HepG2 (cell line): ENCODE measurements around the gene CLDN7. TPM values are rescaled to one million over a fixed set of nuclear protein-coding genes. Genes with fewer than 3 reads are reported as not detected.

ENCODE experiments used
- AKAP8 ChIP-seq: sonication (generic); formaldehyde crosslinking; IDR thresholded peaks from 2 replicates; pipeline ENCODE4 v1.5.1; 2020; ENCODE audit warnings: mild to moderate bottlenecking, missing genetic modification reagents
- CBFB ChIP-seq: sonication (generic); formaldehyde crosslinking; IDR thresholded peaks from 2 replicates; pipeline ENCODE4 v1.4.0; 2020; ENCODE audit warnings: missing genetic modification reagents
- CCAR2 ChIP-seq: fragments of 200-400 bp; formaldehyde crosslinking; optimal IDR thresholded peaks from 2 replicates; pipeline ENCODE3; 2018; ENCODE audit warnings: low read depth, mild to moderate bottlenecking, low read length, moderate library complexity
- HIVEP1 ChIP-seq: sonication (generic); formaldehyde crosslinking; IDR thresholded peaks from 2 replicates; pipeline ENCODE4 v1.4.0; 2020; ENCODE audit warnings: mild to moderate bottlenecking, missing genetic modification reagents
- MAF1 ChIP-seq: sonication (generic); formaldehyde crosslinking; IDR thresholded peaks from 2 replicates; pipeline ENCODE4 v1.5.0; 2020; ENCODE audit warnings: missing genetic modification reagents, borderline replicate concordance
- ZFP82 ChIP-seq: sonication (generic); formaldehyde crosslinking; IDR thresholded peaks from 2 replicates; pipeline ENCODE4 v1.5.1; 2020; ENCODE audit warnings: mild to moderate bottlenecking, missing genetic modification reagents, borderline replicate concordance
- ZNF264 ChIP-seq: sonication (generic); formaldehyde crosslinking; IDR thresholded peaks from 2 replicates; pipeline ENCODE4 v1.4.0; 2020; ENCODE audit warnings: missing genetic modification reagents
- ZNF878 ChIP-seq: sonication (generic); formaldehyde crosslinking; IDR thresholded peaks from 2 replicates; pipeline ENCODE4 v1.8.1; 2023; ENCODE audit warnings: mild to moderate bottlenecking, missing genetic modification reagents, moderate library complexity
- polyA plus RNA-seq, 8 experiments: library from polyadenylated mRNA; depleted of rRNA in 3 of 8; stranded (reverse) in 7 of 8; unstranded in 1 of 8; fragments of >200 nt; fragmentation: Illumina TruSeq in 4 of 8; extraction: Trizol in 4 of 8; gene quantifications; 2 replicates each; pipeline versions ENCODE4 v1.2.1 to v1.2.3, GENCODE V29; 2011 to 2016; ENCODE audit warnings: low read depth in 4 of 8, missing spikeins in 1 of 8, mixed read lengths in 1 of 8; ENCODE audit not compliant: insufficient read depth in 1 of 8
- total RNA-seq, 5 experiments: library from RNA; depleted of rRNA; stranded (reverse); fragments of >200 nt; fragmentation: Illumina TruSeq; extraction: Trizol; gene quantifications; 2 replicates each; pipeline ENCODE4 v1.2.3, GENCODE V29; 2016; ENCODE audit warnings: low read depth in 1 of 5
- TF ChIP-seq, protein P1 (sequence below): sonication (generic); formaldehyde crosslinking; IDR thresholded peaks from 2 replicates; pipeline ENCODE4 v1.4.0; 2020; ENCODE audit warnings: missing genetic modification reagents
- TF ChIP-seq, protein P2 (sequence below): sonication (generic); formaldehyde crosslinking; IDR thresholded peaks from 2 replicates; pipeline ENCODE4 v1.8.0; 2022; ENCODE audit warnings: mild to moderate bottlenecking, missing genetic modification reagents; ENCODE audit not compliant: insufficient replicate concordance
- TF ChIP-seq, protein P3 (sequence below): sonication (generic); formaldehyde crosslinking; IDR thresholded peaks from 2 replicates; pipeline ENCODE4 v1.4.0; 2020; ENCODE audit warnings: mild to moderate bottlenecking, missing genetic modification reagents
- TF ChIP-seq, protein P4 (sequence below): sonication (generic); formaldehyde crosslinking; IDR thresholded peaks from 2 replicates; pipeline ENCODE4 v1.5.1; 2020; ENCODE audit warnings: mild to moderate bottlenecking, missing genetic modification reagents, moderate library complexity
- TF ChIP-seq, protein P5 (sequence below): sonication (generic); formaldehyde crosslinking; IDR thresholded peaks from 2 replicates; pipeline ENCODE4 v1.5.0; 2020; ENCODE audit warnings: mild to moderate bottlenecking, missing genetic modification reagents, borderline replicate concordance
- TF ChIP-seq, protein P6 (sequence below): sonication (generic); formaldehyde crosslinking; IDR thresholded peaks from 2 replicates; pipeline ENCODE4 v1.4.0; 2020; ENCODE audit warnings: missing genetic modification reagents

CLDN7 gene
- total and polyA plus RNA-seq, 2 of the 13 experiments (the other 11 are each of a cell fraction or from before 2014, with no cell fraction given): not detected

DNA sequence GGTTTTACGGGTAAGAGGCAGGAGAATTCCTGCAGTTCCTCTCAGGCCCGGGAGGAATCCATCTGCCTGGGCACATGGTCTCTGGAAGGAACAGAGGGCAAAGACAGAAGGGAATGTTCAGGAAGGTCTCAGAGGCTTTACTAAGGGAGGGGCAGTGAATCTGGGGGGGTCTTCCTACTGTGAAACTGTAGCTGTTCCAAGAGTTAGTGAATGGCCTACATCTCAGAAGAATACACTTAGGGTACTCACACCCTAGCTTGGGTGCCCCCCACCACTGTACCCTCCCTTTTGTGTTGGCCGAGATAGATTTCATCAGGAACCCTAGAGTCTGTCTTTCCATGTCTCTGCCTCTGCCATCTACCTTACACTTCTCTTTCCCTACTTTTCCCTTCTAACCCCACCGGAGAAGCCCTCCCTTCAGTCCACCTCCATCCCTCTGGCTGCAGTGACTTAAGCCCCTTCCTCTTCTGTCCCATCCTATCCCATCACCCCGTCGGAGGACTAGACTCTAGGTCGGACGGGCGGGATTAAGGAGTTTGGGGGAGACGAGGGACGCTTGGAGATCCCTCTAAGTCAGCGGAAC is 43.0 kb downstream of the CLDN7 start (continued):
- TF ChIP-seq CCAR2 (no peak), HIVEP1 (CRISPR knock-in tag) (no peak), ZFP82 (CRISPR knock-in tag) (0 out of 2 replicates have a peak, but pooled peaks have one; percentile 49), CBFB (no peak), MAF1 (CRISPR knock-in tag) (no peak), ZNF264 (CRISPR knock-in tag) (no peak), AKAP8 (no peak), ZNF878 (CRISPR knock-in tag) (no peak)
- TF ChIP-seq, protein P1, sequence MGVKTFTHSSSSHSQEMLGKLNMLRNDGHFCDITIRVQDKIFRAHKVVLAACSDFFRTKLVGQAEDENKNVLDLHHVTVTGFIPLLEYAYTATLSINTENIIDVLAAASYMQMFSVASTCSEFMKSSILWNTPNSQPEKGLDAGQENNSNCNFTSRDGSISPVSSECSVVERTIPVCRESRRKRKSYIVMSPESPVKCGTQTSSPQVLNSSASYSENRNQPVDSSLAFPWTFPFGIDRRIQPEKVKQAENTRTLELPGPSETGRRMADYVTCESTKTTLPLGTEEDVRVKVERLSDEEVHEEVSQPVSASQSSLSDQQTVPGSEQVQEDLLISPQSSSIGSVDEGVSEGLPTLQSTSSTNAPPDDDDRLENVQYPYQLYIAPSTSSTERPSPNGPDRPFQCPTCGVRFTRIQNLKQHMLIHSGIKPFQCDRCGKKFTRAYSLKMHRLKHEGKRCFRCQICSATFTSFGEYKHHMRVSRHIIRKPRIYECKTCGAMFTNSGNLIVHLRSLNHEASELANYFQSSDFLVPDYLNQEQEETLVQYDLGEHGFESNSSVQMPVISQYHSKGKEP (CRISPR knock-in tag): no peak
- TF ChIP-seq, protein P2, sequence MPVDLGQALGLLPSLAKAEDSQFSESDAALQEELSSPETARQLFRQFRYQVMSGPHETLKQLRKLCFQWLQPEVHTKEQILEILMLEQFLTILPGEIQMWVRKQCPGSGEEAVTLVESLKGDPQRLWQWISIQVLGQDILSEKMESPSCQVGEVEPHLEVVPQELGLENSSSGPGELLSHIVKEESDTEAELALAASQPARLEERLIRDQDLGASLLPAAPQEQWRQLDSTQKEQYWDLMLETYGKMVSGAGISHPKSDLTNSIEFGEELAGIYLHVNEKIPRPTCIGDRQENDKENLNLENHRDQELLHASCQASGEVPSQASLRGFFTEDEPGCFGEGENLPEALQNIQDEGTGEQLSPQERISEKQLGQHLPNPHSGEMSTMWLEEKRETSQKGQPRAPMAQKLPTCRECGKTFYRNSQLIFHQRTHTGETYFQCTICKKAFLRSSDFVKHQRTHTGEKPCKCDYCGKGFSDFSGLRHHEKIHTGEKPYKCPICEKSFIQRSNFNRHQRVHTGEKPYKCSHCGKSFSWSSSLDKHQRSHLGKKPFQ (CRISPR knock-in tag): peak; percentile 69
- TF ChIP-seq, protein P3, sequence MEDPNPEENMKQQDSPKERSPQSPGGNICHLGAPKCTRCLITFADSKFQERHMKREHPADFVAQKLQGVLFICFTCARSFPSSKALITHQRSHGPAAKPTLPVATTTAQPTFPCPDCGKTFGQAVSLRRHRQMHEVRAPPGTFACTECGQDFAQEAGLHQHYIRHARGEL (CRISPR knock-in tag): no peak
- TF ChIP-seq, protein P4, sequence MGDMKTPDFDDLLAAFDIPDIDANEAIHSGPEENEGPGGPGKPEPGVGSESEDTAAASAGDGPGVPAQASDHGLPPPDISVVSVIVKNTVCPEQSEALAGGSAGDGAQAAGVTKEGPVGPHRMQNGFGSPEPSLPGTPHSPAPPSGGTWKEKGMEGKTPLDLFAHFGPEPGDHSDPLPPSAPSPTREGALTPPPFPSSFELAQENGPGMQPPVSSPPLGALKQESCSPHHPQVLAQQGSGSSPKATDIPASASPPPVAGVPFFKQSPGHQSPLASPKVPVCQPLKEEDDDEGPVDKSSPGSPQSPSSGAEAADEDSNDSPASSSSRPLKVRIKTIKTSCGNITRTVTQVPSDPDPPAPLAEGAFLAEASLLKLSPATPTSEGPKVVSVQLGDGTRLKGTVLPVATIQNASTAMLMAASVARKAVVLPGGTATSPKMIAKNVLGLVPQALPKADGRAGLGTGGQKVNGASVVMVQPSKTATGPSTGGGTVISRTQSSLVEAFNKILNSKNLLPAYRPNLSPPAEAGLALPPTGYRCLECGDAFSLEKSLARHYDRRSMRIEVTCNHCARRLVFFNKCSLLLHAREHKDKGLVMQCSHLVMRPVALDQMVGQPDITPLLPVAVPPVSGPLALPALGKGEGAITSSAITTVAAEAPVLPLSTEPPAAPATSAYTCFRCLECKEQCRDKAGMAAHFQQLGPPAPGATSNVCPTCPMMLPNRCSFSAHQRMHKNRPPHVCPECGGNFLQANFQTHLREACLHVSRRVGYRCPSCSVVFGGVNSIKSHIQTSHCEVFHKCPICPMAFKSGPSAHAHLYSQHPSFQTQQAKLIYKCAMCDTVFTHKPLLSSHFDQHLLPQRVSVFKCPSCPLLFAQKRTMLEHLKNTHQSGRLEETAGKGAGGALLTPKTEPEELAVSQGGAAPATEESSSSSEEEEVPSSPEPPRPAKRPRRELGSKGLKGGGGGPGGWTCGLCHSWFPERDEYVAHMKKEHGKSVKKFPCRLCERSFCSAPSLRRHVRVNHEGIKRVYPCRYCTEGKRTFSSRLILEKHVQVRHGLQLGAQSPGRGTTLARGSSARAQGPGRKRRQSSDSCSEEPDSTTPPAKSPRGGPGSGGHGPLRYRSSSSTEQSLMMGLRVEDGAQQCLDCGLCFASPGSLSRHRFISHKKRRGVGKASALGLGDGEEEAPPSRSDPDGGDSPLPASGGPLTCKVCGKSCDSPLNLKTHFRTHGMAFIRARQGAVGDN (CRISPR knock-in tag): no peak
- TF ChIP-seq, protein P5, sequence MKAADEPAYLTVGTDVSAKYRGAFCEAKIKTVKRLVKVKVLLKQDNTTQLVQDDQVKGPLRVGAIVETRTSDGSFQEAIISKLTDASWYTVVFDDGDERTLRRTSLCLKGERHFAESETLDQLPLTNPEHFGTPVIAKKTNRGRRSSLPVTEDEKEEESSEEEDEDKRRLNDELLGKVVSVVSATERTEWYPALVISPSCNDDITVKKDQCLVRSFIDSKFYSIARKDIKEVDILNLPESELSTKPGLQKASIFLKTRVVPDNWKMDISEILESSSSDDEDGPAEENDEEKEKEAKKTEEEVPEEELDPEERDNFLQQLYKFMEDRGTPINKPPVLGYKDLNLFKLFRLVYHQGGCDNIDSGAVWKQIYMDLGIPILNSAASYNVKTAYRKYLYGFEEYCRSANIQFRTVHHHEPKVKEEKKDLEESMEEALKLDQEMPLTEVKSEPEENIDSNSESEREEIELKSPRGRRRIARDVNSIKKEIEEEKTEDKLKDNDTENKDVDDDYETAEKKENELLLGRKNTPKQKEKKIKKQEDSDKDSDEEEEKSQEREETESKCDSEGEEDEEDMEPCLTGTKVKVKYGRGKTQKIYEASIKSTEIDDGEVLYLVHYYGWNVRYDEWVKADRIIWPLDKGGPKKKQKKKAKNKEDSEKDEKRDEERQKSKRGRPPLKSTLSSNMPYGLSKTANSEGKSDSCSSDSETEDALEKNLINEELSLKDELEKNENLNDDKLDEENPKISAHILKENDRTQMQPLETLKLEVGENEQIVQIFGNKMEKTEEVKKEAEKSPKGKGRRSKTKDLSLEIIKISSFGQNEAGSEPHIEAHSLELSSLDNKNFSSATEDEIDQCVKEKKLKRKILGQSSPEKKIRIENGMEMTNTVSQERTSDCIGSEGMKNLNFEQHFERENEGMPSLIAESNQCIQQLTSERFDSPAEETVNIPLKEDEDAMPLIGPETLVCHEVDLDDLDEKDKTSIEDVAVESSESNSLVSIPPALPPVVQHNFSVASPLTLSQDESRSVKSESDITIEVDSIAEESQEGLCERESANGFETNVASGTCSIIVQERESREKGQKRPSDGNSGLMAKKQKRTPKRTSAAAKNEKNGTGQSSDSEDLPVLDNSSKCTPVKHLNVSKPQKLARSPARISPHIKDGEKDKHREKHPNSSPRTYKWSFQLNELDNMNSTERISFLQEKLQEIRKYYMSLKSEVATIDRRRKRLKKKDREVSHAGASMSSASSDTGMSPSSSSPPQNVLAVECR (CRISPR knock-in tag): no peak
- TF ChIP-seq, protein P6, sequence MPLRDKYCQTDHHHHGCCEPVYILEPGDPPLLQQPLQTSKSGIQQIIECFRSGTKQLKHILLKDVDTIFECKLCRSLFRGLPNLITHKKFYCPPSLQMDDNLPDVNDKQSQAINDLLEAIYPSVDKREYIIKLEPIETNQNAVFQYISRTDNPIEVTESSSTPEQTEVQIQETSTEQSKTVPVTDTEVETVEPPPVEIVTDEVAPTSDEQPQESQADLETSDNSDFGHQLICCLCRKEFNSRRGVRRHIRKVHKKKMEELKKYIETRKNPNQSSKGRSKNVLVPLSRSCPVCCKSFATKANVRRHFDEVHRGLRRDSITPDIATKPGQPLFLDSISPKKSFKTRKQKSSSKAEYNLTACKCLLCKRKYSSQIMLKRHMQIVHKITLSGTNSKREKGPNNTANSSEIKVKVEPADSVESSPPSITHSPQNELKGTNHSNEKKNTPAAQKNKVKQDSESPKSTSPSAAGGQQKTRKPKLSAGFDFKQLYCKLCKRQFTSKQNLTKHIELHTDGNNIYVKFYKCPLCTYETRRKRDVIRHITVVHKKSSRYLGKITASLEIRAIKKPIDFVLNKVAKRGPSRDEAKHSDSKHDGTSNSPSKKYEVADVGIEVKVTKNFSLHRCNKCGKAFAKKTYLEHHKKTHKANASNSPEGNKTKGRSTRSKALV: no peak
